CD4-positive, alpha-beta memory T cell (primary cell): ENCODE results near the gene MICOS13. TPM values are rescaled to one million over a fixed set of nuclear protein-coding genes. Genes with fewer than 3 reads are reported as not detected.
"Not testable (repeated sequence)": the region's sequence is repeated elsewhere in the genome, so short reads cannot be mapped to it uniquely, and the experiment has no call there.

Experiments
- CTCF ChIA-PET: fragments of 350-600 bp; sonication (Branson Sonifier 250); formaldehyde crosslinking; loops from one replicate; lab custom pipeline; 2021; ENCODE audit warnings: inconsistent platforms; ENCODE audit not compliant: partially characterized antibody; lab: Charles Lee
- POLR2A ChIA-PET: fragments of 350-600 bp; sonication (Branson Sonifier 250); formaldehyde crosslinking; loops from one replicate; lab custom pipeline; 2021; ENCODE audit not compliant: partially characterized antibody; lab: Charles Lee
- DNase-seq, 5 donors: peaks; one replicate each; pipeline versions ENCODE4 v3.0.0 to v3.0.0-alpha.2; 2020 to 2022; ENCODE audit warnings: mixed read lengths in 1 of 5
- H3K27ac ChIP-seq: one replicate; pipeline ENCODE4 v1.7.0; 2013; ENCODE audit warnings: low read depth, low read length
- H3K27me3 ChIP-seq: 2 replicates; pipeline ENCODE4 v1.7.0; 2013; ENCODE audit warnings: mild to moderate bottlenecking, low read length, moderate library complexity; ENCODE audit not compliant: insufficient read depth
- H3K36me3 ChIP-seq: 2 replicates; pipeline ENCODE4 v1.7.0; 2013; ENCODE audit warnings: mild to moderate bottlenecking, low read length, moderate library complexity; ENCODE audit not compliant: insufficient read depth
- H3K4me1 ChIP-seq: 2 replicates; pipeline ENCODE4 v1.7.0; 2013; ENCODE audit warnings: mild to moderate bottlenecking, low read length, moderate library complexity; ENCODE audit not compliant: insufficient read depth
- H3K4me3 ChIP-seq, 2 donors: one replicate each; pipeline ENCODE4 v1.7.0; 2013; ENCODE audit warnings: low read length in 2 of 2, mild to moderate bottlenecking in 1 of 2
- H3K9me3 ChIP-seq, 2 donors: one replicate each; pipeline ENCODE4 v1.7.0; 2013; ENCODE audit warnings: low read length in 2 of 2, control low read depth in 1 of 2; ENCODE audit not compliant: control insufficient read depth in 1 of 2
- H3K27ac Mint-ChIP-seq, 7 donors: one replicate each; pipeline ENCODE4 v1.8.0; 2020 to 2021; ENCODE audit warnings: mixed read lengths in 7 of 7, mild to moderate bottlenecking in 6 of 7, inconsistent platforms in 3 of 7, moderate library complexity in 3 of 7
- H3K27me3 Mint-ChIP-seq, 2 donors: one replicate each; pipeline ENCODE4 v1.8.0; 2020 to 2021; ENCODE audit warnings: mixed read lengths in 2 of 2
- H3K36me3 Mint-ChIP-seq, 2 donors: one replicate each; pipeline ENCODE4 v1.8.0; 2020 to 2021; ENCODE audit warnings: mixed read lengths in 2 of 2, inconsistent platforms in 1 of 2, mild to moderate bottlenecking in 1 of 2
- H3K4me1 Mint-ChIP-seq, 4 donors: one replicate each; pipeline ENCODE4 v1.8.0; 2020 to 2021; ENCODE audit warnings: mixed read lengths in 4 of 4, mild to moderate bottlenecking in 1 of 4
- H3K4me3 Mint-ChIP-seq, 8 donors: one replicate each; pipeline ENCODE4 v1.8.0; 2020 to 2021; ENCODE audit warnings: mixed read lengths in 8 of 8, mild to moderate bottlenecking in 7 of 8, moderate library complexity in 6 of 8, inconsistent platforms in 3 of 8
- H3K9me3 Mint-ChIP-seq, 8 donors: one replicate each; pipeline ENCODE4 v1.8.0; 2020 to 2021; ENCODE audit warnings: mixed read lengths in 8 of 8, mild to moderate bottlenecking in 5 of 8, inconsistent platforms in 3 of 8, moderate library complexity in 1 of 8
- intact Hi-C: fragments of 100-400 bp; cut with micrococcal nuclease; formaldehyde crosslinking; loops from one replicate; pipeline ENCODE4 v1.15.1; 2023
- polyA plus RNA-seq, 2 donors: library from polyadenylated mRNA; unstranded; fragments of 300-500 nt; fragmentation: Illumina TruSeq; gene quantifications; one replicate each; pipeline ENCODE4 v1.2.3, GENCODE V29; 2021
- total RNA-seq, 2 experiments: library from RNA; stranded (reverse); gene quantifications; one replicate each; pipeline ENCODE4 v1.2.3, GENCODE V29; 2021

The MICOS13 gene
- total and polyA plus RNA-seq, 4 experiments from 2014 or later, result 40.5 to 114 (median 77.3) TPM

- intact Hi-C loops, result no loop called here
- H3K4me1 ChIP-seq, result no peaks in the 10 kb centered on the region
- Mint-ChIP-seq H3K27me3 (no peaks in the 10 kb centered on the region), H3K27ac (no peak overlapping the region), H3K9me3 (no peaks in the 10 kb centered on the region), H3K36me3 (peaks cover 13 to 45% of the 10 kb centered on the region in 2 donors), H3K4me1 (no peaks in the 10 kb centered on the region), H3K4me3 (no peak overlapping the region)
- H3K4me3 ChIP-seq, result no peak overlapping the region
- no peaks in the 10 kb centered on the region for H3K27me3 ChIP-seq
- no peak for DNase-seq
- H3K27ac ChIP-seq, result no peak overlapping the region
- H3K36me3 ChIP-seq, result peaks cover 46% of the 10 kb centered on the region
- H3K9me3 ChIP-seq, result no peaks in the 10 kb centered on the region
- POLR2A ChIA-PET, result interaction anchor here (0.6 to 1.0 kb wide), 3 partner anchors 9 to 19 kb away, joined by 3 to 4 read pairs (median 3); no protein-coding TSS in a partner anchor
- CTCF ChIA-PET, result interaction anchor here (0.7 to 1.4 kb wide), 2 partner anchors 11 to 18 kb away, joined by 3 to 6 read pairs; partner anchors contain the start of gene RPL36
Observed at GRCh38 chr19:5707576-5708575, 27.6 kb upstream of the MICOS13 start.

- ChIA-PET POLR2A (no interaction called here), CTCF (interaction anchor here (1.4 kb wide), 1 partner anchor 17 kb away, joined by 6 read pairs; the partner anchor contains the start of gene RPL36)
- H3K27me3 ChIP-seq, result no peaks in the 10 kb centered on the region
- no peak overlapping the region for H3K4me3 Mint-ChIP-seq
- intact Hi-C loops, result no loop called here
- peaks cover 46% of the 10 kb centered on the region for H3K36me3 ChIP-seq
- H3K27me3 Mint-ChIP-seq, result no peaks in the 10 kb centered on the region
- H3K36me3 Mint-ChIP-seq, result peaks cover 13 to 41% of the 10 kb centered on the region in 2 donors
- H3K4me1 ChIP-seq, result no peaks in the 10 kb centered on the region
- no peak overlapping the region for H3K27ac ChIP-seq
- no peaks in the 10 kb centered on the region for H3K9me3 ChIP-seq
- H3K9me3 Mint-ChIP-seq, result no peaks in the 10 kb centered on the region
- H3K4me3 ChIP-seq, result no peak overlapping the region
- H3K4me1 Mint-ChIP-seq, result no peaks in the 10 kb centered on the region
- peak overlapping the region in 2 of 7 donors; percentile 41 to 52 for H3K27ac Mint-ChIP-seq
- no peak for DNase-seq
Observed at GRCh38 chr19:5706876-5707573, 26.7 kb upstream of the MICOS13 start.

DNA sequence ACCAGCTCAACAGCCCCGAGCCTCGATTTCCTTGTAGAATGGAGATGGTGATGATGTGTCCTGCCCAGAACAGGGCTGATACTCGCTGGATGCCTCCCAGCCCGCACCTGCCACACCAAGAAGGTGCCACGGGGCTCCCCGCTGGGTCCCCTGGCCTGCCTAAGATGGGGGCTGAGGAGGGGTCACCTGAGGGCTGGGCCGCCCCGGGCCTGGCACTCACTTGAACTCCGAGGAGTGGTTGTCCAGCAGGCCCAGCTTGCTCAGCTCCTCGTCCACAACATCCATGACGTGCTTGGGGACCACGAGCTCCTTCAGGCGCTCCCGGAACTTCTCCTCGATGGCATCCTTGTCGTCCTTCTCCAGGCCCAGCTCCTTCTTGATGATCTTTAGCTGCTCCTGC, 25.2 kb upstream of the MICOS13 start:
- Histone ChIP-seq H3K4me3 (no peak overlapping the region), H3K9me3 (no peaks in the 10 kb centered on the region), H3K4me1 (no peaks in the 10 kb centered on the region), H3K27me3 (no peaks in the 10 kb centered on the region), H3K27ac (no peak overlapping the region), H3K36me3 (peaks cover 33% of the 10 kb centered on the region)
- no peaks in the 10 kb centered on the region for H3K9me3 Mint-ChIP-seq
- H3K4me1 Mint-ChIP-seq, result peaks cover 0 to 1% (median 0%) of the 10 kb centered on the region in 4 donors
- intact Hi-C loops, result no loop called here
- DNase-seq, result no peak
- ChIA-PET POLR2A (no interaction called here), CTCF (interaction anchor here (1.6 kb wide), 1 partner anchor 18 kb away, joined by 3 read pairs; no protein-coding TSS in a partner anchor)
- H3K27ac Mint-ChIP-seq, result no peak overlapping the region
- H3K4me3 Mint-ChIP-seq, result no peak overlapping the region
- H3K36me3 Mint-ChIP-seq, result peaks cover 13 to 39% of the 10 kb centered on the region in 2 donors
- H3K27me3 Mint-ChIP-seq, result no peaks in the 10 kb centered on the region

- intact Hi-C loops, result no loop called here
- no peaks in the 10 kb centered on the region for H3K9me3 Mint-ChIP-seq
- Histone ChIP-seq H3K4me1 (no peaks in the 10 kb centered on the region), H3K27me3 (no peaks in the 10 kb centered on the region), H3K27ac (no peak overlapping the region), H3K4me3 (no peak overlapping the region), H3K9me3 (no peaks in the 10 kb centered on the region), H3K36me3 (peaks cover 33% of the 10 kb centered on the region)
- no peak for DNase-seq
- peaks cover 0 to 1% (median 0%) of the 10 kb centered on the region in 4 donors for H3K4me1 Mint-ChIP-seq
- H3K27ac Mint-ChIP-seq, result peak overlapping the region in 1 of 7 donors; percentile 53
- no peaks in the 10 kb centered on the region for H3K27me3 Mint-ChIP-seq
- ChIA-PET POLR2A (interaction anchor here (0.6 kb wide), 1 partner anchor 14 kb away, joined by 3 read pairs; no protein-coding TSS in a partner anchor), CTCF (no interaction called here)
- no peak overlapping the region for H3K4me3 Mint-ChIP-seq
- peaks cover 13 to 39% of the 10 kb centered on the region in 2 donors for H3K36me3 Mint-ChIP-seq
Observed at GRCh38 chr19:5703819-5704818, 23.8 kb upstream of the MICOS13 start.

GRCh38 chr19:5702053-5702410, 21.7 kb upstream of the MICOS13 start:
- H3K9me3 Mint-ChIP-seq, H3K27ac ChIP-seq, H3K27me3 ChIP-seq, CTCF ChIA-PET, H3K27me3 Mint-ChIP-seq, H3K4me3 ChIP-seq, H3K27ac Mint-ChIP-seq, H3K9me3 ChIP-seq, H3K4me1 ChIP-seq, DNase-seq, POLR2A ChIA-PET, H3K4me3 Mint-ChIP-seq, intact Hi-C loops, H3K4me1 Mint-ChIP-seq: not testable (repeated sequence)
- H3K36me3 ChIP-seq, result peaks cover 33% of the 10 kb centered on the region
- peaks cover 9 to 40% of the 10 kb centered on the region in 2 donors for H3K36me3 Mint-ChIP-seq

GRCh38 chr19:5700455-5701092, 20.3 kb upstream of the MICOS13 start:
- H3K27ac ChIP-seq, result no peak overlapping the region
- POLR2A ChIA-PET, result interaction anchor here (0.8 to 1.3 kb wide), 3 partner anchors 9 to 19 kb away, joined by 3 read pairs; partner anchors contain the start of genes CATSPERD, LONP1 and RPL36
- no peaks in the 10 kb centered on the region for H3K9me3 ChIP-seq
- H3K9me3 Mint-ChIP-seq, result no peaks in the 10 kb centered on the region
- H3K27ac Mint-ChIP-seq, result peak overlapping the region in 1 of 7 donors; percentile 15
- no peaks in the 10 kb centered on the region for H3K27me3 ChIP-seq
- no peak overlapping the region for H3K4me3 Mint-ChIP-seq
- peaks cover 30% of the 10 kb centered on the region for H3K36me3 ChIP-seq
- H3K4me1 Mint-ChIP-seq, result peaks cover 0 to 1% (median 0%) of the 10 kb centered on the region in 4 donors
- CTCF ChIA-PET, result no interaction called here
- intact Hi-C loops, result no loop called here
- DNase-seq, result no peak
- H3K27me3 Mint-ChIP-seq, result no peaks in the 10 kb centered on the region
- no peak overlapping the region for H3K4me3 ChIP-seq
- peaks cover 5 to 33% of the 10 kb centered on the region in 2 donors for H3K36me3 Mint-ChIP-seq
- no peaks in the 10 kb centered on the region for H3K4me1 ChIP-seq
